ENCODE results near the gene DCHS1.

DNA sequence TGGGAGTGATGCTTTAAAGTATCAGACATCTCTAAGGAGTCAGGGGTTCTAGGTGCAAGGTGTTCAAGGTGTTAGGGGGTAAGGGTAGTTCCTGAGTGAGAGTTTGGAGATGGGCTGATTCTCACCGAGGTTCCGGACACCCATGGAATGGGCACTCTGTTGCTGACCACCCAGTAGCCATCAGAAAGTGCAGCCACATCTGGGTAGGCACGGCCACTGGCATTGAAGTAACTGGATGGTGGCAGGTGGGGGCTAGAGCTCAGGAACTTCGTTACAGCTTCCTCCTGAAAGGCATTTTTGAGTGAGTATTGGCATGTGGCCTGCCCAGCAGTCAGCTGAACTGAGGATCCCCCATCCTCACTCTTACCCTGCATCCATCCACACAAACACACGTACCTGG, 40.6 kb downstream of the DCHS1 start:
- TF ChIP-seq CUX1 (IDR thresholded peaks at IDR 0.05; ENCODE audit: insufficient replicate concordance, low read depth, low read length) (no peak), TARDBP (IDR thresholded peaks at IDR 0.05; ENCODE audit: borderline replicate concordance) (no peak), SIN3A (IDR thresholded peaks at IDR 0.05; ENCODE audit: low read depth, low read length) (no peak), CEBPB (IDR thresholded peaks at IDR 0.05; ENCODE audit: borderline replicate concordance in 1 of 2, low read depth in 2 of 2, low read length in 2 of 2) (no peak), CTCF (IDR thresholded peaks at IDR 0.05 in 2 of 3, conservative IDR thresholded peaks at IDR 0.05 in 1 of 3; ENCODE audit: control insufficient read depth in 2 of 3, extremely low read depth in 1 of 3, insufficient read depth in 1 of 3, low read depth in 3 of 3, low read length in 3 of 3) (no peak), TCF7 (IDR thresholded peaks at IDR 0.05; ENCODE audit: borderline replicate concordance) (no peak)
- TF ChIP-seq, protein P1, sequence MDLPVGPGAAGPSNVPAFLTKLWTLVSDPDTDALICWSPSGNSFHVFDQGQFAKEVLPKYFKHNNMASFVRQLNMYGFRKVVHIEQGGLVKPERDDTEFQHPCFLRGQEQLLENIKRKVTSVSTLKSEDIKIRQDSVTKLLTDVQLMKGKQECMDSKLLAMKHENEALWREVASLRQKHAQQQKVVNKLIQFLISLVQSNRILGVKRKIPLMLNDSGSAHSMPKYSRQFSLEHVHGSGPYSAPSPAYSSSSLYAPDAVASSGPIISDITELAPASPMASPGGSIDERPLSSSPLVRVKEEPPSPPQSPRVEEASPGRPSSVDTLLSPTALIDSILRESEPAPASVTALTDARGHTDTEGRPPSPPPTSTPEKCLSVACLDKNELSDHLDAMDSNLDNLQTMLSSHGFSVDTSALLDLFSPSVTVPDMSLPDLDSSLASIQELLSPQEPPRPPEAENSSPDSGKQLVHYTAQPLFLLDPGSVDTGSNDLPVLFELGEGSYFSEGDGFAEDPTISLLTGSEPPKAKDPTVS (IDR thresholded peaks at IDR 0.05; ENCODE audit: low read depth, low read length) = no peak

Measured in GM12878 (cell line).